K562 (cell line): ENCODE data around the gene ST6GALNAC1. TPM values are rescaled to one million over a fixed set of nuclear protein-coding genes. Genes with fewer than 3 reads are reported as not detected.
A peak's percentile ranks its signal among the peaks of the same experiment; 100 is the strongest.

Source experiments
- ADNP ChIP-seq: fragments of 200-800 bp; sonication (Bioruptor generic); IDR thresholded peaks from 2 replicates; pipeline ENCODE4 v1.6.1; 2016; ENCODE audit warnings: missing genetic modification characterization, missing compliant biosample characterization
- CHCHD3 ChIP-seq: fragments of 250-450 bp; sonication (Bioruptor Pico); IDR thresholded peaks from 2 replicates; pipeline ENCODE4 v2.1.2; 2022; ENCODE audit warnings: mild to moderate bottlenecking
- CHD1 ChIP-seq: fragments of 200-600 bp; sonication (generic); IDR thresholded peaks from one replicate; pipeline ENCODE4 v1.6.1; 2012; ENCODE audit warnings: mild to moderate bottlenecking, moderate library complexity, low read length, inconsistent platforms
- ESRRB ChIP-seq: fragments of 250-450 bp; sonication (Bioruptor Pico); IDR thresholded peaks from 2 replicates; pipeline ENCODE4 v1.5.0; 2020; ENCODE audit warnings: mild to moderate bottlenecking, moderate library complexity, borderline replicate concordance
- FIP1L1 ChIP-seq: fragments of 200-400 bp; formaldehyde crosslinking; IDR thresholded peaks from 2 replicates; pipeline ENCODE4 v1.6.1; 2018; ENCODE audit warnings: mild to moderate bottlenecking, low read depth, low read length; ENCODE audit not compliant: poor library complexity, severe bottlenecking
- FOXK2 ChIP-seq, 2 experiments: fragments of 450-650 bp; IDR thresholded peaks in 1 of 2; conservative IDR thresholded peaks in 1 of 2; 2 replicates each; pipeline ENCODE4 v1.6.1; 2016; ENCODE audit warnings: low read depth in 2 of 2, mild to moderate bottlenecking in 1 of 2
- GMEB1 ChIP-seq: fragments of 250-450 bp; sonication (Bioruptor Pico); IDR thresholded peaks from 2 replicates; pipeline ENCODE4 v1.4.0; 2020; ENCODE audit warnings: mild to moderate bottlenecking
- HMGN3 ChIP-seq: IDR thresholded peaks from 2 replicates; pipeline ENCODE4 v1.6.1; 2011; ENCODE audit warnings: borderline replicate concordance, low read depth, mild to moderate bottlenecking, mixed read lengths, low read length; ENCODE audit not compliant: insufficient read length; ENCODE audit errors: extremely low read depth
- HNRNPUL1 ChIP-seq: fragments of 200-400 bp; formaldehyde crosslinking; IDR thresholded peaks from 2 replicates; pipeline ENCODE4 v1.6.1; 2017; ENCODE audit warnings: low read length
- ID3 ChIP-seq, 2 experiments: fragments of 250-450 bp in 1 of 2; fragments of 450-650 bp in 1 of 2; sonication (Bioruptor Pico) in 1 of 2; IDR thresholded peaks; 2 replicates each; pipeline versions ENCODE4 v1.6.1 to v1.8.0; 2016 to 2021; ENCODE audit warnings: mild to moderate bottlenecking in 2 of 2, moderate library complexity in 2 of 2, missing compliant biosample characterization in 1 of 2, missing genetic modification characterization in 1 of 2
- NFIX ChIP-seq: fragments of 250-450 bp; sonication (Bioruptor Pico); IDR thresholded peaks from 2 replicates; pipeline ENCODE4 v1.4.0; 2020; ENCODE audit warnings: low read depth, mild to moderate bottlenecking, moderate library complexity
- NR2F6 ChIP-seq: fragments of 450-650 bp; formaldehyde crosslinking; IDR thresholded peaks from 2 replicates; pipeline ENCODE4 v1.4.0; 2020; ENCODE audit warnings: mild to moderate bottlenecking
- POLR3A ChIP-seq: IDR thresholded peaks from 2 replicates; pipeline ENCODE4 v1.6.1; 2011; ENCODE audit warnings: borderline replicate concordance, mild to moderate bottlenecking, moderate library complexity; ENCODE audit not compliant: insufficient read length, insufficient read depth; ENCODE audit errors: extremely low read depth
- RBM15 ChIP-seq: fragments of 200-400 bp; formaldehyde crosslinking; IDR thresholded peaks from 2 replicates; pipeline ENCODE4 v1.6.1; 2018; ENCODE audit warnings: mild to moderate bottlenecking, low read length, moderate library complexity; ENCODE audit not compliant: insufficient read depth
- SMARCA5 ChIP-seq: fragments of 450-650 bp; IDR thresholded peaks from 2 replicates; pipeline ENCODE4 v1.6.1; 2016
- TSC22D4 ChIP-seq: fragments of 450-650 bp; IDR thresholded peaks from 2 replicates; pipeline ENCODE4 v1.6.1; 2016; ENCODE audit warnings: missing genetic modification characterization, missing biosample characterization, control low read depth
- YBX1 ChIP-seq: fragments of 450-650 bp; IDR thresholded peaks from 2 replicates; pipeline ENCODE4 v1.7.1; 2016; ENCODE audit warnings: mild to moderate bottlenecking
- ZHX1 ChIP-seq: fragments of 150-350 bp; conservative IDR thresholded peaks from 2 replicates; pipeline ENCODE4 v1.6.1; 2014; ENCODE audit warnings: low read length
- ZNF41 ChIP-seq: fragments of 250-450 bp; sonication (Bioruptor Pico); conservative IDR thresholded peaks from 2 replicates; pipeline ENCODE4 v1.4.0; 2020; ENCODE audit warnings: mild to moderate bottlenecking
- ZNF561 ChIP-seq: fragments of 450-650 bp; formaldehyde crosslinking; conservative IDR thresholded peaks from 2 replicates; pipeline ENCODE4 v1.4.0; 2020; ENCODE audit warnings: mild to moderate bottlenecking, moderate library complexity
- polyA plus RNA-seq, 8 experiments: library from polyadenylated mRNA; depleted of rRNA in 4 of 8; stranded (reverse) in 5 of 8; unstranded in 3 of 8; fragments of >200 nt; fragmentation: Nextera tagmentation in 2 of 8; fragmentation: Illumina TruSeq in 1 of 8; extraction: Ambion mirVana in 2 of 8; extraction: Trizol in 1 of 8; gene quantifications; 2 replicates each; pipeline versions ENCODE4 v1.2.1 to v1.2.3, GENCODE V29; 2011 to 2014; ENCODE audit warnings: inconsistent platforms in 1 of 8, missing spikeins in 1 of 8
- total RNA-seq, 7 experiments: library from RNA; depleted of rRNA in 6 of 7; stranded (reverse); fragments of >200 nt in 6 of 7; fragmentation: Illumina TruSeq in 2 of 7; extraction: Trizol in 2 of 7; gene quantifications; 2 replicates each; pipeline versions ENCODE4 v1.2.1 to v1.2.3, GENCODE V29; 2011 to 2021; ENCODE audit warnings: low replicate concordance in 1 of 7
- TF ChIP-seq, protein P1 (sequence below): fragments of 250-450 bp; sonication (Bioruptor Pico); IDR thresholded peaks from 2 replicates; pipeline ENCODE4 v1.8.0; 2021; ENCODE audit warnings: borderline replicate concordance, mild to moderate bottlenecking, moderate library complexity; ENCODE audit not compliant: poor library complexity, severe bottlenecking
- TF ChIP-seq, protein P2 (sequence below): sonication (generic); formaldehyde crosslinking; IDR thresholded peaks from 2 replicates; pipeline ENCODE4 v1.8.0; 2022; ENCODE audit warnings: missing genetic modification reagents, mild to moderate bottlenecking, borderline replicate concordance

Gene ST6GALNAC1
- total and polyA plus RNA-seq, 9 of the 15 experiments (the other 6 are each of a cell fraction or from before 2014, with no cell fraction given) = 20.6 to 68.4 (median 50.5) TPM

DNA sequence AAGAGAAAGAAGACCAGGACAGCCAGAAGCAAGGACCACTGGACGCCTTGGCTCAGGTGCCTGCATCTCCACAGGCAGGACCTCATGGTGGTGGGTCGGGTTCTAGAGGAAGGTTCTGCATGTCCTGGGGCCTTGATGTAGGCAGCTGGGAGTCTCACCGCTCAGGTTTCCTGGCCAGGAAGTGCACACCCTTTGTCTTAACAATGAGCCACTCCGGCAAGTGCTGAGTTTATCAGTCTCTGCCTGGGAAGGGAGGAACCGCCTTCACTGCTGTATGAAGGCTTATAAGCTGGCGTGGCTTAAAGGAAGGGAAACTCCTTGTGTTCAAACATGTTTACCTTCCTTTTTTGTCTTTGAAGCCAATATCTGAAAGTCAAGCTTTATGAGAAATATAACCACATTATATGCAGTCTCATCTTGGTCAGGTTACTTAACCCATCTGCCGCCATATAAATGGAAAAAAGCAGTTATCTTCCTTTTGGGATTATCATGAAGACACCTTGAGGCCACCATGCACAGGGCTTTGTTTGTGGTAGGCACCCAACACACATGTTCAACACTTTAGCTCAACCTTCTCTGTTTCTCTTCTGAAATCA lies at the start of gene ST6GALNAC1 (continued):
- TF ChIP-seq POLR3A (no peak), CHCHD3 (CRISPR knock-in tag) (no peak), TSC22D4 (tag) (no peak), ZHX1 (no peak), YBX1 (no peak), ID3 (CRISPR knock-in tag; IDR thresholded peaks at IDR 0.05) (no peak), ID3 (tag; IDR thresholded peaks at IDR 0.05) (0 out of 2 replicates have a peak, but pooled peaks have one; percentile 58), ZNF41 (CRISPR knock-in tag) (no peak), FOXK2 (conservative IDR thresholded peaks at IDR 0.05 in 1 of 2, IDR thresholded peaks at IDR 0.05 in 1 of 2; ENCODE audit: low read depth in 2 of 2) (peak; percentile 87 to 93), CHD1 (no peak), RBM15 (no peak), SMARCA5 (no peak), NFIX (no peak), GMEB1 (CRISPR knock-in tag) (peak; percentile 6; the same call in 1 of the 2 replicates), FIP1L1 (no peak), ADNP (tag) (no peak), HMGN3 (no peak), ZNF561 (CRISPR knock-in tag) (no peak), HNRNPUL1 (no peak), ESRRB (no peak), NR2F6 (CRISPR knock-in tag) (no peak)
- TF ChIP-seq, protein P1, sequence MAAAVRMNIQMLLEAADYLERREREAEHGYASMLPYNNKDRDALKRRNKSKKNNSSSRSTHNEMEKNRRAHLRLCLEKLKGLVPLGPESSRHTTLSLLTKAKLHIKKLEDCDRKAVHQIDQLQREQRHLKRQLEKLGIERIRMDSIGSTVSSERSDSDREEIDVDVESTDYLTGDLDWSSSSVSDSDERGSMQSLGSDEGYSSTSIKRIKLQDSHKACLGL (CRISPR knock-in tag) = no peak
- TF ChIP-seq, protein P2, sequence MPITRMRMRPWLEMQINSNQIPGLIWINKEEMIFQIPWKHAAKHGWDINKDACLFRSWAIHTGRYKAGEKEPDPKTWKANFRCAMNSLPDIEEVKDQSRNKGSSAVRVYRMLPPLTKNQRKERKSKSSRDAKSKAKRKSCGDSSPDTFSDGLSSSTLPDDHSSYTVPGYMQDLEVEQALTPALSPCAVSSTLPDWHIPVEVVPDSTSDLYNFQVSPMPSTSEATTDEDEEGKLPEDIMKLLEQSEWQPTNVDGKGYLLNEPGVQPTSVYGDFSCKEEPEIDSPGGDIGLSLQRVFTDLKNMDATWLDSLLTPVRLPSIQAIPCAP = no peak
